Endodermal cell (in vitro differentiated cells): Measurements from ENCODE around the gene DYNC1H1. TPM values are rescaled to one million over a fixed set of nuclear protein-coding genes. Genes with fewer than 3 reads are reported as not detected.

Experiments
- DNase-seq: peaks from one replicate; pipeline ENCODE4 v3.0.0-alpha.2; 2017
- H3K27ac ChIP-seq: 2 replicates; pipeline ENCODE4 v1.5.1; 2013; ENCODE audit warnings: mild to moderate bottlenecking, low read depth, low read length, moderate library complexity
- H3K27me3 ChIP-seq: 2 replicates; pipeline ENCODE4 v1.6.1; 2013; ENCODE audit warnings: mild to moderate bottlenecking, low read length, moderate library complexity; ENCODE audit not compliant: insufficient read depth, control insufficient read depth, poor library complexity, severe bottlenecking
- H3K36me3 ChIP-seq: 2 replicates; pipeline ENCODE4 v1.7.0; 2013; ENCODE audit warnings: mild to moderate bottlenecking, low read length, moderate library complexity; ENCODE audit not compliant: control insufficient read depth, insufficient read depth
- H3K4me1 ChIP-seq: one replicate; pipeline ENCODE4 v1.7.0; 2013; ENCODE audit warnings: low read length; ENCODE audit not compliant: control insufficient read depth, insufficient read depth
- H3K4me3 ChIP-seq: 2 replicates; pipeline ENCODE4 v1.5.1; 2013; ENCODE audit warnings: mild to moderate bottlenecking, low read length, moderate library complexity
- H3K9ac ChIP-seq: 2 replicates; pipeline ENCODE4 v1.6.1; 2013; ENCODE audit warnings: mild to moderate bottlenecking, low read length, moderate library complexity; ENCODE audit not compliant: poor library complexity, severe bottlenecking; ENCODE audit errors: extremely low read depth
- H3K9me3 ChIP-seq: 2 replicates; pipeline ENCODE4 v1.6.1; 2013; ENCODE audit warnings: mild to moderate bottlenecking, low read length, moderate library complexity; ENCODE audit not compliant: control insufficient read depth
- H3K27ac Mint-ChIP-seq: 2 replicates; pipeline ENCODE4 v1.8.0; 2020; ENCODE audit warnings: mixed read lengths
- H3K27me3 Mint-ChIP-seq: 2 replicates; pipeline ENCODE4 v1.8.0; 2021; ENCODE audit warnings: mild to moderate bottlenecking, mixed read lengths; ENCODE audit not compliant: insufficient read depth
- H3K36me3 Mint-ChIP-seq: 2 replicates; pipeline ENCODE4 v1.8.0; 2020; ENCODE audit warnings: low read depth, mixed read lengths
- H3K4me1 Mint-ChIP-seq: 2 replicates; pipeline ENCODE4 v1.8.0; 2020; ENCODE audit warnings: mixed read lengths
- H3K4me3 Mint-ChIP-seq: 2 replicates; pipeline ENCODE4 v1.8.0; 2020; ENCODE audit warnings: mild to moderate bottlenecking, moderate library complexity, mixed read lengths
- H3K9me3 Mint-ChIP-seq: 2 replicates; pipeline ENCODE4 v1.8.0; 2020; ENCODE audit warnings: mild to moderate bottlenecking, mixed read lengths
- WGBS, 2 experiments: methylation state at CpG; one replicate each; pipeline versions ENCODE4 v1.1.5 to v1.1.7; 2013; ENCODE audit warnings: missing lambda C conversion rate in 2 of 2, mixed read lengths in 1 of 2; ENCODE audit not compliant: insufficient coverage in 1 of 2, insufficient read length in 1 of 2; 5-methylcytosine and 5-hydroxymethylcytosine counted together
- total RNA-seq, 2 donors: library from RNA; stranded (reverse); fragmentation: NEBNext Ultra II Directional in 1 of 2; extraction: Animal tissue kit (Norgen Biotek cat#: 25700) in 1 of 2; gene quantifications; 2 replicates in 1 of 2; 3 replicates in 1 of 2; pipeline ENCODE4 v1.2.1, GENCODE V29; 2021
- TF ChIP-seq, protein P1 (sequence below): fragments of 200-600 bp; sonication (generic); conservative IDR thresholded peaks from 2 replicates; pipeline ENCODE4 v1.5.0; 2021; ENCODE audit warnings: antibody characterized with exemption, mild to moderate bottlenecking

The DYNC1H1 gene
- total RNA-seq, 2 donors from 2014 or later = 438 to 443 TPM

DNA sequence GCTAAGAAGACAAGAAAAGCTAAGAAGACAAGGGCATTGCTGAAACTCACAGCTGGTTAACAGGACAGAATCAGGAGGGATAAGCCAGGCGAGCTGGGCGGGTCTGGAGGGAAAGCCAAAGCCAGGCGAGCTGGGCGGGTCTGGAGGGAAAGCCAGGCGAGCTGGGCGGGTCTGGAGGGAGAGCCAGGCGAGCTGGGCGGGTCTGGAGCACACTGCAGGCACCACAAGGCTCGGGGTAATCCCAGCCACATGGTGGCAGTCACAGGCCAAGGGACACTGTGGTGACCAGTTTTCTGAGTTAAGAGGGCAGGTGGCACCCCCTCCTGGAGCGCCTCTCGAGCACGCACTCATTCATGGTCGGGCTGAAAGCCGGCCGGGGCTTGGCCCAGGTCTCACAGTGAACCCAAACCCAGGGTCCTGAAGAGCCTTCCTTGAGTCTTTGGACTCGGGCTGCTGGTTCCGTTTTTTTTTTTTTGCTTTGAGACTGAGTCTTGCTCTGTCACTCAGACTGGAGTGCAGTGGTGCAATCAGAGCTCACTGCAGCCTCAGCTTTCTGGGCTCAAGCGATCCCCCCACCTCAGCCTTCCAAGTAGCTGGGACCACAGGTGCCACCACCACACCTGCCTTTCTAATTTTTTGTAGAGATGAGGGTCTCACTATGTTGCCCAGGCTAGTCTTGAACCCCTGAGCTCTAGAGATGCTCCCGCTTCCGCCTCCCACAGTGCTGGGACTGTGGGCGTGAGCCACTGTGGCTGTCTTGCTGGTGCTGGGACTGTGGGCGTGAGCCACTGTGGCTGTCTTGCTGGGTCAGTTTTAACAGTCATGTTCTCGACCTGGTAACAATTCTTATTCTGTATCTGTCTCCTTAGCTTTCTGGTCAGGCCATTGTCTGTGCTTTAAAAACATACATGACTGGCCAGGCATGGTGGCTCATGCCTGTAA lies 82.2 kb downstream of the DYNC1H1 start:
- H3K9me3 Mint-ChIP-seq = no peaks in the 10 kb centered on the region
- H3K27me3 Mint-ChIP-seq = no peaks in the 10 kb centered on the region
- no peak overlapping the region for H3K4me3 Mint-ChIP-seq
- no peak overlapping the region for H3K9ac ChIP-seq
- H3K9me3 ChIP-seq = no peaks in the 10 kb centered on the region
- DNase-seq = peak; percentile 98
- WGBS, 2 experiments = 61 to 89% methylated on average over 10 to 23 of the region's 23 CpGs
- H3K4me1 ChIP-seq = no peaks in the 10 kb centered on the region
- TF ChIP-seq, protein P1, sequence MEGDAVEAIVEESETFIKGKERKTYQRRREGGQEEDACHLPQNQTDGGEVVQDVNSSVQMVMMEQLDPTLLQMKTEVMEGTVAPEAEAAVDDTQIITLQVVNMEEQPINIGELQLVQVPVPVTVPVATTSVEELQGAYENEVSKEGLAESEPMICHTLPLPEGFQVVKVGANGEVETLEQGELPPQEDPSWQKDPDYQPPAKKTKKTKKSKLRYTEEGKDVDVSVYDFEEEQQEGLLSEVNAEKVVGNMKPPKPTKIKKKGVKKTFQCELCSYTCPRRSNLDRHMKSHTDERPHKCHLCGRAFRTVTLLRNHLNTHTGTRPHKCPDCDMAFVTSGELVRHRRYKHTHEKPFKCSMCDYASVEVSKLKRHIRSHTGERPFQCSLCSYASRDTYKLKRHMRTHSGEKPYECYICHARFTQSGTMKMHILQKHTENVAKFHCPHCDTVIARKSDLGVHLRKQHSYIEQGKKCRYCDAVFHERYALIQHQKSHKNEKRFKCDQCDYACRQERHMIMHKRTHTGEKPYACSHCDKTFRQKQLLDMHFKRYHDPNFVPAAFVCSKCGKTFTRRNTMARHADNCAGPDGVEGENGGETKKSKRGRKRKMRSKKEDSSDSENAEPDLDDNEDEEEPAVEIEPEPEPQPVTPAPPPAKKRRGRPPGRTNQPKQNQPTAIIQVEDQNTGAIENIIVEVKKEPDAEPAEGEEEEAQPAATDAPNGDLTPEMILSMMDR = peak; percentile 92
- H3K27ac ChIP-seq = no peak overlapping the region
- H3K27ac Mint-ChIP-seq = peak overlapping the region; percentile 71
- no peaks in the 10 kb centered on the region for H3K27me3 ChIP-seq
- peaks cover 75% of the 10 kb centered on the region for H3K36me3 ChIP-seq
- peaks cover 82% of the 10 kb centered on the region for H3K36me3 Mint-ChIP-seq
- no peak overlapping the region for H3K4me3 ChIP-seq
- peaks cover 4% of the 10 kb centered on the region for H3K4me1 Mint-ChIP-seq

DNA sequence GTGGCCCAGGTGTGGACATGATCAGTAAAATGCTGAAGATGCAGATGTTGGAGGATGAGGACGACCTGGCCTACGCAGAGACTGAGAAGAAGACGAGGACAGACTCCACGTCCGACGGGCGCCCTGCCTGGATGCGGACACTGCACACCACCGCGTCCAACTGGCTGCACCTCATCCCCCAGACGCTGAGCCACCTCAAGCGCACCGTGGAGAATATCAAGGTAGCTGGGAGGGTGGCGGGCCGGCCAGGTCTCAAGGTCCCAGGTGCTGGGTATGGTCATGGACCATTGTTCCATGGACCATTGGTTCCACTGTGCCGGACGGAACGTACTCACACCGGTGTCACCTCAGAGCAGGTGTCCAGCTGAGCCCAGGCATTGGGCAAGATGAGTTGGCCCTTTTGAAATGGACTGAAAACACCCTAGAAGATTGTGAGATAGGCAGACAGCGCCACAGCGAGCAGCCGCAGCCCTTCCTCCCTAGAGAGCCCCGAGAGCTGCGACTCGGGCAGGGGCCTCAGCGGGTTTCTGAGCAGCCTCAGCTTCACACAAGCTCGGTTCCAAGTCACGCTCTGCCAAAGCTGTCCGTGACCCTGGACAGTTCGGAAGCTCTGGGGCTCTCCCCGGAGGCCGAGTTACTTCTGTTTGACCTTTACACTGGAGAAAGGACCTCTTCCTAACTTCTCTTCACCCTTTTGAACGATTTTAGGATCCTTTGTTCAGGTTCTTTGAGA lies 83.6 kb downstream of the DYNC1H1 start:
- DNase-seq = no peak
- Histone ChIP-seq H3K27ac (no peak overlapping the region), H3K4me3 (no peak overlapping the region), H3K27me3 (no peaks in the 10 kb centered on the region), H3K9ac (no peak overlapping the region), H3K9me3 (no peaks in the 10 kb centered on the region), H3K4me1 (no peaks in the 10 kb centered on the region), H3K36me3 (peaks cover 78% of the 10 kb centered on the region)
- Mint-ChIP-seq H3K27ac (no peak overlapping the region), H3K4me3 (no peak overlapping the region), H3K27me3 (no peaks in the 10 kb centered on the region), H3K36me3 (peaks cover 82% of the 10 kb centered on the region), H3K9me3 (no peaks in the 10 kb centered on the region), H3K4me1 (peaks cover 4% of the 10 kb centered on the region)
- WGBS, 2 experiments = 91 to 95% methylated on average over 29 to 33 of the region's 33 CpGs
- TF ChIP-seq, protein P1 = no peak

DNA sequence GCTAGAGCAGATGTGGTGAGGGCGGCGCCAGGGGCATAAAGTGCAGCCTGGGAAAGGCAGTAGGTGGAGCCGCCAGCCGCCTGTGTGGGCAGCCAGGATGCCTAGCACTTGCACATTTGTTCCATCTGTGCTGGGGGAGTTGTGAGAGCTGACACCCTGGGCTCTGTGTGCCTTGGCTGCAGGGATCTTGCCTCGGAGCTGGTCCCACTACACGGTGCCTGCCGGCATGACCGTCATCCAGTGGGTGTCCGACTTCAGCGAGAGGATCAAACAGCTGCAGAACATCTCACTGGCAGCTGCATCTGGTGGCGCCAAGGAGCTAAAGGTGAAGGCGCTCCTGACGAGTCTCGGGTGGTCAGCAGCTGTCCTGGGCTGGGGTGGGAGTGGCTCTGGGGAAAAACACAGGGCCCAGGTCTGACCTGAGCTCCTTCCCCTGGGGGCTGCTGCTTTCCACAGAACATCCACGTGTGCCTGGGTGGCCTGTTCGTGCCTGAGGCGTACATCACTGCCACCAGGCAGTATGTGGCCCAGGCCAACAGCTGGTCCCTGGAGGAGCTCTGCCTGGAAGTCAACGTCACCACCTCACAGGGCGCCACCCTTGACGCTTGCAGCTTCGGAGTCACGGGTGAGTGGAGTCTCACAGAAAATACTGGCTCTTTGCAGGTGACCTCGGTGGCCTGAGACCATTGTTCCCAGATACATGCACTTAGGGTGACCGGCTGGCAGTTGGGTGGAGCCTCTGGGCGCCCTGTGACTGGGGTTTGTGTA lies 85.1 kb downstream of the DYNC1H1 start:
- Histone ChIP-seq H3K4me1 (no peaks in the 10 kb centered on the region), H3K36me3 (peaks cover 65% of the 10 kb centered on the region), H3K27ac (no peak overlapping the region), H3K27me3 (no peaks in the 10 kb centered on the region), H3K9ac (no peak overlapping the region), H3K9me3 (no peaks in the 10 kb centered on the region), H3K4me3 (no peak overlapping the region)
- no peak overlapping the region for H3K4me3 Mint-ChIP-seq
- no peak for DNase-seq
- TF ChIP-seq, protein P1 = no peak
- WGBS, 2 experiments = 96 to 97% methylated on average over 19 to 25 of the region's 25 CpGs
- no peak overlapping the region for H3K27ac Mint-ChIP-seq
- no peaks in the 10 kb centered on the region for H3K27me3 Mint-ChIP-seq
- peaks cover 82% of the 10 kb centered on the region for H3K36me3 Mint-ChIP-seq
- H3K9me3 Mint-ChIP-seq = no peaks in the 10 kb centered on the region
- peaks cover 4% of the 10 kb centered on the region for H3K4me1 Mint-ChIP-seq
